GM18520 (cell line): ENCODE data around the gene ABCC6.

ENCODE experiments used
- ATAC-seq: cut with Tn5 transposase; IDR thresholded peaks from one replicate; pipeline ENCODE4 v1.9.1; 2021; ENCODE audit not compliant: unreplicated experiment

The ABCC6 gene

GRCh38 chr16:16143931-16144330 lies 79.4 kb downstream of the ABCC6 start:
- no peak for ATAC-seq

GRCh38 chr16:16143038-16143763 lies 80.1 kb downstream of the ABCC6 start:
- ATAC-seq: no peak

- no peak for ATAC-seq
Observed at GRCh38 chr16:16141784-16142396, 81.4 kb downstream of the ABCC6 start.

GRCh38 chr16:16141141-16141540 lies 82.2 kb downstream of the ABCC6 start:
- no peak for ATAC-seq

GRCh38 chr16:16140537-16140936 lies 82.8 kb downstream of the ABCC6 start:
- ATAC-seq: no peak

GRCh38 chr16:16139806-16140205 lies 83.5 kb downstream of the ABCC6 start:
- ATAC-seq: no peak

- no peak for ATAC-seq
Observed at GRCh38 chr16:16139061-16139460, 84.2 kb downstream of the ABCC6 start.

- no peak for ATAC-seq
Observed at GRCh38 chr16:16138034-16138635, 85.2 kb downstream of the ABCC6 start.

- no peak for ATAC-seq
Observed at GRCh38 chr16:16137110-16137509, 86.2 kb downstream of the ABCC6 start.

- no peak for ATAC-seq
Observed at GRCh38 chr16:16136588-16136987, 86.7 kb downstream of the ABCC6 start.

GRCh38 chr16:16133943-16134604 lies 89.2 kb downstream of the ABCC6 start:
- no peak for ATAC-seq

GRCh38 chr16:16131659-16132058 lies 91.6 kb downstream of the ABCC6 start:
- no peak for ATAC-seq

GRCh38 chr16:16131204-16131603 lies 92.1 kb downstream of the ABCC6 start:
- no peak for ATAC-seq

GRCh38 chr16:16127469-16128116 lies 95.7 kb downstream of the ABCC6 start:
- ATAC-seq: no peak

- no peak for ATAC-seq
Observed at GRCh38 chr16:16126896-16127295, 96.4 kb downstream of the ABCC6 start.

- no peak for ATAC-seq
Observed at GRCh38 chr16:16124974-16125373, 98.3 kb downstream of the ABCC6 start.

- ATAC-seq: no peak
Observed at GRCh38 chr16:16124438-16124837, 98.9 kb downstream of the ABCC6 start.

- ATAC-seq: no peak
Observed at GRCh38 chr16:16122264-16122663, 101.0 kb downstream of the ABCC6 start.

GRCh38 chr16:16121185-16121727 lies 102.0 kb downstream of the ABCC6 start:
- no peak for ATAC-seq

GRCh38 chr16:16120382-16121184 lies 102.7 kb downstream of the ABCC6 start:
- ATAC-seq: no peak
